C4-2B (cell line): ENCODE measurements around the gene WAC.
"Not testable (repeated sequence)": the region's sequence is repeated elsewhere in the genome, so short reads cannot be mapped to it uniquely, and the experiment has no call there.

Experiments
- H3K27ac ChIP-seq: fragments of 450-650 bp; 2 replicates; pipeline ENCODE4 v1.5.1; 2017
- CTCF ChIP-seq: fragments of 450-650 bp; conservative IDR thresholded peaks from 2 replicates; pipeline ENCODE4 v1.5.1; 2017; ENCODE audit warnings: mild to moderate bottlenecking
- ZFX ChIP-seq: fragments of 450-650 bp; IDR thresholded peaks from 2 replicates; pipeline ENCODE4 v1.6.1; 2017

The WAC gene

GRCh38 chr10:28633750-28634149 lies 100.8 kb downstream of the WAC start:
- no peak overlapping the region for H3K27ac ChIP-seq

GRCh38 chr10:28637346-28637745 lies 104.4 kb downstream of the WAC start:
- no peak for TF ChIP-seq CTCF
- TF ChIP-seq ZFX = no peak
- no peak overlapping the region for H3K27ac ChIP-seq

More at GRCh38 chr10:28633750-28634149, 100.8 kb downstream of the WAC start:
- TF ChIP-seq CTCF (no peak), ZFX (no peak)

- no peak overlapping the region for H3K27ac ChIP-seq
- no peak for TF ChIP-seq ZFX
- TF ChIP-seq CTCF = no peak
These were observed 105.5 kb downstream of the WAC start for GRCh38 chr10:28638392-28638791.

- H3K27ac ChIP-seq = no peak overlapping the region
- TF ChIP-seq CTCF (no peak), ZFX (no peak)
These were observed 107.6 kb downstream of the WAC start for GRCh38 chr10:28640551-28640950.

- no peak overlapping the region for H3K27ac ChIP-seq
- no peak for TF ChIP-seq CTCF
- no peak for TF ChIP-seq ZFX
These were observed 111.7 kb downstream of the WAC start for GRCh38 chr10:28644647-28645046.

- H3K27ac ChIP-seq = no peak overlapping the region
- no peak for TF ChIP-seq ZFX
- TF ChIP-seq CTCF = no peak
These were observed 119.2 kb downstream of the WAC start for GRCh38 chr10:28652106-28652505.

- no peak overlapping the region for H3K27ac ChIP-seq
- no peak for TF ChIP-seq ZFX
- TF ChIP-seq CTCF = no peak
These were observed 119.8 kb downstream of the WAC start for GRCh38 chr10:28652703-28653102.

GRCh38 chr10:28658824-28659223 lies 125.9 kb downstream of the WAC start:
- H3K27ac ChIP-seq = not testable (repeated sequence)
